ENCODE measurements around the gene ADARB2.

DNA sequence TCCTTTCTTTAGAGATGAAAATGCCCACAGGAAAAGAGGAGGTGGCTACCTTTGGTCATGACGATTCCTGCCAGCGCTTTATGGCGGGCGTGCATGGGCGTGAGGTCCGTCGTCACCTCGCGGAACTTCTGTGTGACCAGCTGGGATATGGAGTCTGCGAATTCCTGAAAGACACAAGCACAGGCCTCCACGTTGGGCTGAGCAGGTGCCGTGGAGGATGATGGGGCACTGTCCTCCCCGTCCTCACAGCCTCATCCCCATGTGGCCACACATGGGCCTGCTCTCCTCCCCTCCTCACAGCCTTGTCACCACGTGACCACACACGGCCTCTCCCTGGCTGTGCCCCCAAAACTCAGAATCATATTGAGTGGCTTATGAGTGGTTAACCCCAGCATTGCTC lies 466.4 kb downstream of the ADARB2 start:
- TF ChIP-seq TAF1 (IDR thresholded peaks at IDR 0.05; ENCODE audit: low read depth, low read length) (no peak), POLR2A (IDR thresholded peaks at IDR 0.05; ENCODE audit: low read depth, low read length) (no peak), SPI1 (IDR thresholded peaks at IDR 0.05; ENCODE audit: low read depth, low read length) (no peak)
